GM12865 (cell line): ENCODE results near the gene KCNH5.
A peak's percentile ranks its signal among the peaks of the same experiment; 100 is the strongest.

Experiments used
- DNase-seq: peaks from one replicate; pipeline ENCODE4 v3.0.0; 2010; ENCODE audit warnings: low read depth
- H3K4me3 ChIP-seq: 2 replicates; pipeline ENCODE4 v1.5.1; 2011; ENCODE audit warnings: mild to moderate bottlenecking, low read depth, low read length, control low read depth
- CTCF ChIP-seq: IDR thresholded peaks from 2 replicates; pipeline ENCODE4 v1.5.1; 2011; ENCODE audit warnings: low read length, control low read depth, low read depth, inconsistent platforms; ENCODE audit not compliant: insufficient read depth; ENCODE audit errors: missing control alignments

The KCNH5 gene

GRCh38 chr14:62684376-62684775 lies 360.9 kb downstream of the KCNH5 start:
- no peak overlapping the region for H3K4me3 ChIP-seq
- no peak for DNase-seq
- TF ChIP-seq CTCF = no peak

- no peak overlapping the region for H3K4me3 ChIP-seq
- TF ChIP-seq CTCF = no peak
- DNase-seq = peak; percentile 37
These were observed 363.1 kb downstream of the KCNH5 start for GRCh38 chr14:62682208-62682607.

GRCh38 chr14:62674563-62675237 lies 370.6 kb downstream of the KCNH5 start:
- TF ChIP-seq CTCF = no peak
- H3K4me3 ChIP-seq = no peak overlapping the region
- DNase-seq = no peak

GRCh38 chr14:62673014-62673755 lies 372.1 kb downstream of the KCNH5 start:
- no peak overlapping the region for H3K4me3 ChIP-seq
- no peak for TF ChIP-seq CTCF
- DNase-seq = peak; percentile 1

- no peak for DNase-seq
- TF ChIP-seq CTCF = no peak
- H3K4me3 ChIP-seq = no peak overlapping the region
These were observed 374.7 kb downstream of the KCNH5 start for GRCh38 chr14:62670526-62670925.

- DNase-seq = no peak
- no peak overlapping the region for H3K4me3 ChIP-seq
- TF ChIP-seq CTCF = no peak
These were observed 377.8 kb downstream of the KCNH5 start for GRCh38 chr14:62667421-62667914.
